HCEC 1CT (cell line): ENCODE measurements around the gene LY9.
"Not testable (repeated sequence)": the region's sequence is repeated elsewhere in the genome, so short reads cannot be mapped to it uniquely, and the experiment has no call there.

Experiments used
- DNase-seq: peaks from one replicate; pipeline ENCODE4 v3.0.0-alpha.2; 2017

Gene LY9

DNA sequence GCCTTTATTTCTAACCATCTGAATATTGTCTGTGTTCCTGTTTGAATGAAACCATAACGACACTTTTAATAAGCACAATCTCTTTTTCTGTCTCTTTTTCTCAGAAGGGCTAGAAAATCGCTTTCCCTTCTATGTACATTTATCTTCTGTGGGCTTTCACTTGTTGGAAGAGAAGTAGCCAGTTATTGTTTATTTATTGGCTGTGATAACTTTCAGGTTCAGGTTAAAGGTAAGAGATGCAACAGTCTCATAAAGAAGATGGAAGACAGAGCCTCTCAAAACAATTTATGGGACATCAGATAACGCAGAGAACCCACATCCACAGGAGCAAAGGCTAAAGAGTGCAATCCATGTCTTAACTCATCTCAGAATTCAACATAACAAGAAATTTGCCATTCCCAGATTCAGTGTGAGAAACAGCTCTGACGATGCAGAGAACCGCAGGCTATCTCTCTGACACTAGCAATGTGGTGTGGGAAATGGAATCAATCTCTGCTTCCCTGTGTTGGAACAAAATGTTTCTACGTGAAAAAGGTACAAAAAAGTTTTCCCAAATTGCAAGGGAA lies 70.8 kb downstream of the LY9 start:
- no peak for DNase-seq

DNA sequence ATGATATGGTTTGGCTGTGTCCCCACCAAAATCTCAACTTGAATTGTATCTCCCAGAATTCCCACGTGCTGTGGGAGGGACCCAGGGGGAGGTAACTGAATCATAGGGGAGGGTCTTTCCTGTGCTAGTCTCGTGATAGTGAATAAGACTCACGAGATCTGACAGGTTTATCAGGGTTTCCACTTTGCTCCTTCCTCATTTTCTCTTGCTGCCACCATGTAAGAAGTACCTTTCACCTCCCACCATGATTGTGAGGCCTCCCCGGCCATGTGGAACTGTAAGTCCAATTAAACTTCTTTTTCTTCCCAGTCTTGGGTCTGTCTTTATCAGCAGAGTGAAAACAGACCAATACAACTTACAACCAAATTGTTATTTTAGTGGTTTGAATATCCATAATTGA lies 71.7 kb downstream of the LY9 start:
- not testable (repeated sequence) for DNase-seq

DNA sequence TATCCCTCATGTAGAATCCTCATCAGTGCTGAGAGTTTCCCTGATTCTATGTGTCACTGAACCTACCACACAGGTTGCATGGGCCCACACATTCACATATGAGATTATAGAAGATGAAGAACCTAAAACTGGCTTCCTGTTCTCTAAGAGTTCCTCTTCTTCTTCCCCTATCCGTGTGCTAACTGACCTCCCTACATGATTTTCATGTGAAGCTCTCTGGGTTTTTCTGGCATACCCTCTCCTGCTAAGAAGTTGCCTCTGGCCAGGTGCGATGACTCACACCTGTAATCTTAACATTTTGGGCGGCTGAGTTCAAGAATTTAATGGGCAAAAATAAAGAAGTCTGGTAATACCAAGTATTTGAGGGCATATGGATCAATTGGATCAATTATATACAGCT lies 72.2 kb downstream of the LY9 start:
- DNase-seq, result no peak

DNA sequence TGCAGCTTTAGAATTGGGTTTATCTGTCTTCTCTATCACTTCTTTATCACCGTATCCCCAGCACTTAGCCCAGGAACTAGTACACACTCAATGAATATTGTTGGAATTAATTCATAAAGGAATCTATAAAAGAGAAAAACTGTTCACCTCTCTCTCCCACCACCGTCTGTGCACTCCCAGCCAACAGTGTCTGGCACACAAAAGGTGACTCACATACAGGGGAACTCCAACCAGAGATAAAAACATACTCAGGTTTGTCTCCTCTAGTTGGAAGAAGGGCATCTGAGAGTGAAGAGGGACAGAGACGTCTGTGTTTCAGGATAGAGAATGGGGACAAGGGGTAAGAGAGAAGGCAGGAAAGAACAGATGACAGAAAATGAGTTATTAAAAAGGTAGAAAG lies 79.0 kb downstream of the LY9 start:
- DNase-seq, result no peak

DNA sequence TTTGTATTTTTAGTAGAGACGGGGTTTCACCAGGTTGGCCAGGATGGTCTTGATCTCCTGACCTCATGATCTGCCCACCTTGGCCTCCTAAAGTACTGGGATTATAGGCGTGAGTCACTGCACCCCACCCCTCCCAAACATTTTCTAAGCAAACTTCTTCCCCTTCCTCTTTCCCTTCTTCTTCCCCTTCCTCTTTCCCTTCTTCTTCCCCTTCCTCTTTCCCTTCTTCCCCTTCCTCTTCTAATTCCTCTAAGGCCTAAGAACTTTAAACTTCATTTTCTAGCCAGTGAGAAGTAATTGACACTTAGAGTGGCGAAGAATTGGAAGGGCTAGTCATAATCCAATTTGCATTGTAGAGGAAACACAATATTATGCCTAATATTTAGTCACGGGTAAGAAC lies 79.6 kb downstream of the LY9 start:
- DNase-seq, result not testable (repeated sequence)

DNA sequence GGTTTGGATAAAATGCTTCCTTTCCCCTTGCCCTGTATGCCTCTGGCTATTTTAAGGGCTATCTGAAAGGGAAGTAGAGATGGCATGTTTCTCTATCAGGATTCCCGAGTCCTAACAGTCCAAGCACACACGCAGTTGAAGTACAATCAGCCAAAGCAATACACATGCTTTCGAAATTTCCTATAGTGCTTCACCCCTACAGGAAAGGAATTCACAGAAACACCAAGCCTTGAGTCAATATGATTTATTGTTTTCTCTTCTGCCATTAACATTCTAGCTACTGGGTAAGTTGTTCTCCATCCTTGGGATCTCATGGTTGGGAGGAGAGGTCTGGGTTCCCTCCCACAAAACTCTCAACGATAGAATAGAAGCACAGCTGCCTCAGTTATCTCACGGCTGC lies 80.3 kb downstream of the LY9 start:
- no peak for DNase-seq

DNA sequence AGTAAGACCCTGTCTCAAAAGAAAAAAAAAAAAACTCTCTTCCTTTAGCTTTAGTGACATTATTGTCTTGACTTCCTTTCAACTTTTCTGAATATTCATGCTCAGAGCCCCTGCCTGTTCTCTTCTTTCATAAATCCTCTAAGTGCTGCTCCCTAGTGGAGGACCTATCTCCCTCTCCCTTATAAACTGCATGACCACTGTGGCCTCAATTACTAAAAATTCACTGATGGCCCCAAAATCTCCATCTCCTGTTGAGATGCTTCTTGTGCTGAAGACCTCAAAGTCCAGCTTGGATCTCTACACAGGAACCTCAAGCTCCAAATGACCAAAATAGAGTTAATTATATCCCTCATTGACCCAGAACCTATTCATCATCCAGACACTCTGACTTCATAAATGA lies 81.2 kb downstream of the LY9 start:
- DNase-seq, result no peak
